K562 (cell line): ENCODE measurements around the gene IP6K1. TPM values are rescaled to one million over a fixed set of nuclear protein-coding genes. Genes with fewer than 3 reads are reported as not detected.

Experiments
- ATAC-seq: fragments of 200-7000 bp; cut with Tn5 transposase; 3 replicates; pipeline ENCODE4 v1.9.1; 2020; ENCODE audit warnings: moderate library complexity
- BruUV-seq: library from RNA; stranded (reverse); fragments of 400-500 nt; replicated peaks from 2 replicates; lab custom pipeline; 2021; lab: Mats Ljungman, UMichigan
- CTCF ChIA-PET: fragments of 300-600 bp; formaldehyde crosslinking; extraction: SDS; loops from one replicate; lab custom pipeline; 2021; ENCODE audit warnings: low intra/inter-chr PET ratio; lab: Yijun Ruan, JAX
- POLR2A ChIA-PET: fragments of 300-600, 350-650 bp; sonication (Branson Sonifier 250); formaldehyde crosslinking; extraction: SDS; loops from one replicate; lab custom pipeline; 2021; ENCODE audit warnings: antibody characterized with exemption, inconsistent platforms; lab: Yijun Ruan, JAX
- DNase-seq, 4 experiments: peaks; one replicate each; pipeline versions ENCODE4 v3.0.0 to v3.0.0-alpha.2; 2011 to 2018; ENCODE audit warnings: low spot score in 3 of 4, mixed read lengths in 3 of 4; ENCODE audit errors: extremely low read depth in 1 of 4
- FAIRE-seq: peaks from 2 replicates; lab custom pipeline; 2011; peaks lifted over from hg19 to GRCh38; lab: Jason Lieb, UNC
- H2AFZ ChIP-seq: 2 replicates; pipeline ENCODE4 v1.6.0; 2011; ENCODE audit warnings: low read depth, low read length, control low read depth, inconsistent platforms
- H3K27ac ChIP-seq: fragments of 200-600 bp; 3 replicates; pipeline ENCODE4 v1.8.0; 2011; ENCODE audit warnings: low read depth, mild to moderate bottlenecking, control low read depth, inconsistent platforms, low read length, moderate library complexity, mixed read lengths; ENCODE audit errors: extremely low read depth
- H3K27me3 ChIP-seq, 2 experiments: fragments of 300-600 bp in 1 of 2; 2 replicates in 1 of 2; 3 replicates in 1 of 2; pipeline versions ENCODE4 v1.6.0 to v1.8.0; 2011; ENCODE audit warnings: inconsistent platforms in 2 of 2, low read length in 2 of 2, mild to moderate bottlenecking in 1 of 2, mixed read lengths in 1 of 2, moderate library complexity in 1 of 2; ENCODE audit not compliant: control insufficient read depth in 2 of 2, insufficient read depth in 2 of 2
- H3K36me3 ChIP-seq: fragments of 300-600 bp; 3 replicates; pipeline ENCODE4 v1.8.0; 2011; ENCODE audit warnings: mild to moderate bottlenecking, low read length, inconsistent platforms; ENCODE audit not compliant: control insufficient read depth, insufficient read depth
- H3K4me1 ChIP-seq, 2 experiments: fragments of 200-600 bp in 1 of 2; replicated peaks in 1 of 2; 2 replicates in 1 of 2; 3 replicates in 1 of 2; pipeline versions ENCODE4 v1.5.1 to v1.8.0; 2011; ENCODE audit warnings: inconsistent platforms in 2 of 2, low read length in 2 of 2, mild to moderate bottlenecking in 1 of 2, mixed read lengths in 1 of 2, moderate library complexity in 1 of 2; ENCODE audit not compliant: control insufficient read depth in 2 of 2, insufficient read depth in 2 of 2
- H3K4me2 ChIP-seq: 2 replicates; pipeline ENCODE4 v1.6.1; 2011; ENCODE audit warnings: low read length, control low read depth, inconsistent platforms, mixed read lengths; ENCODE audit not compliant: insufficient read depth
- H3K4me3 ChIP-seq: fragments of 200-600 bp; sonication (generic), shearing (Covaris generic); 2 replicates; pipeline ENCODE4 v1.5.1; 2016; ENCODE audit warnings: control low read depth, inconsistent platforms
- H3K79me2 ChIP-seq: fragments of 200-600 bp; 3 replicates; pipeline ENCODE4 v1.8.0; 2011; ENCODE audit warnings: low read length, inconsistent platforms; ENCODE audit not compliant: control insufficient read depth, insufficient read depth
- H3K9ac ChIP-seq, 2 experiments: 2 replicates each; pipeline versions ENCODE4 v1.6.0 to v1.6.1; 2011; ENCODE audit warnings: low read depth in 2 of 2, low read length in 2 of 2, control low read depth in 1 of 2, inconsistent platforms in 1 of 2, mild to moderate bottlenecking in 1 of 2, mixed read lengths in 1 of 2; ENCODE audit not compliant: insufficient read depth in 1 of 2
- H3K9me1 ChIP-seq: one replicate; pipeline ENCODE4 v1.6.0; 2011; ENCODE audit warnings: inconsistent platforms, mild to moderate bottlenecking, low read length, moderate library complexity; ENCODE audit not compliant: control insufficient read depth, insufficient read depth
- H3K9me3 ChIP-seq: replicated peaks from 2 replicates; pipeline ENCODE4 v1.5.1; 2011; ENCODE audit warnings: low read depth, low read length, inconsistent platforms; ENCODE audit not compliant: control insufficient read depth, insufficient read depth
- H4K20me1 ChIP-seq: replicated peaks from 2 replicates; pipeline ENCODE4 v1.6.1; 2011; ENCODE audit warnings: low read length, inconsistent platforms, mixed read lengths; ENCODE audit not compliant: control insufficient read depth, insufficient read depth
- BRF1 ChIP-seq: IDR thresholded peaks from 3 replicates; pipeline ENCODE4 v1.6.1; 2011; ENCODE audit warnings: borderline replicate concordance, mild to moderate bottlenecking; ENCODE audit not compliant: insufficient read length; ENCODE audit errors: extremely low read depth
- NFRKB ChIP-seq: fragments of 450-650 bp; IDR thresholded peaks from 2 replicates; pipeline ENCODE4 v1.6.1; 2016; ENCODE audit warnings: low read depth
- THAP12 ChIP-seq: fragments of 250-450 bp; sonication (Bioruptor Pico); IDR thresholded peaks from 2 replicates; pipeline ENCODE4 v1.9.0; 2021; ENCODE audit warnings: mild to moderate bottlenecking, inconsistent platforms
- ZEB2 ChIP-seq: fragments of 450-650 bp; IDR thresholded peaks from 2 replicates; pipeline ENCODE4 v1.6.1; 2016
- ZMIZ1 ChIP-seq, 2 experiments: fragments of 150-350 bp in 1 of 2; IDR thresholded peaks; 2 replicates each; pipeline ENCODE4 v1.6.1; 2012 to 2016; ENCODE audit warnings: low read depth in 2 of 2, low read length in 2 of 2, mild to moderate bottlenecking in 1 of 2, moderate library complexity in 1 of 2
- ZNF75A ChIP-seq: fragments of 450-650 bp; formaldehyde crosslinking; IDR thresholded peaks from 2 replicates; pipeline ENCODE4 v1.4.0; 2020; ENCODE audit warnings: mild to moderate bottlenecking
- WGBS: fragments of 100-300 bp; shearing (Covaris generic); methylation state at CpG from one replicate; pipeline ENCODE4 v1.1.6; 2016; ENCODE audit warnings: low coverage, mixed read lengths; ENCODE audit not compliant: insufficient coverage; ENCODE audit errors: missing lambda C conversion rate; 5-methylcytosine and 5-hydroxymethylcytosine counted together
- in situ Hi-C: fragments of 300-500 bp; cut with MboI; formaldehyde crosslinking; loops from 4 replicates; pipeline ENCODE4 v1.15.0; 2018; ENCODE audit warnings: inconsistent platforms, mixed read lengths
- intact Hi-C: fragments of 100-400 bp; cut with micrococcal nuclease; formaldehyde crosslinking; loops from 2 replicates; pipeline ENCODE4 v1.14.2; 2022
- polyA plus RNA-seq, 8 experiments: library from polyadenylated mRNA; depleted of rRNA in 4 of 8; stranded (reverse) in 5 of 8; unstranded in 3 of 8; fragments of >200 nt; fragmentation: Nextera tagmentation in 2 of 8; fragmentation: Illumina TruSeq in 1 of 8; extraction: Ambion mirVana in 2 of 8; extraction: Trizol in 1 of 8; gene quantifications; 2 replicates each; pipeline versions ENCODE4 v1.2.1 to v1.2.3, GENCODE V29; 2011 to 2014; ENCODE audit warnings: inconsistent platforms in 1 of 8, missing spikeins in 1 of 8
- total RNA-seq, 7 experiments: library from RNA; depleted of rRNA in 6 of 7; stranded (reverse); fragments of >200 nt in 6 of 7; fragmentation: Illumina TruSeq in 2 of 7; extraction: Trizol in 2 of 7; gene quantifications; 2 replicates each; pipeline versions ENCODE4 v1.2.1 to v1.2.3, GENCODE V29; 2011 to 2021; ENCODE audit warnings: low replicate concordance in 1 of 7

IP6K1 gene
- total and polyA plus RNA-seq, 9 of the 15 experiments (the other 6 are each of a cell fraction or from before 2014, with no cell fraction given): 0.46 to 29.2 (median 13.1) TPM

GRCh38 chr3:49724586-49724985 is 61.8 kb downstream of the IP6K1 start:
- no peaks in the 10 kb centered on the region for H3K9me1 ChIP-seq
- peak overlapping the region; percentile 81 for H3K4me2 ChIP-seq
- H3K27ac ChIP-seq: peak overlapping the region; percentile 91
- FAIRE-seq (no peak), ATAC-seq (peak; percentile 20), DNase-seq (peak in 1 of 4 experiments; percentile 32)
- peaks cover 12% of the 10 kb centered on the region for H3K79me2 ChIP-seq
- intact Hi-C loops (loop anchor here (5.0 kb wide), 1 partner anchor 113 kb away; no protein-coding TSS in a partner anchor), in situ Hi-C loops (no loop called here)
- peak overlapping the region; percentile 95 to 96 for H3K9ac ChIP-seq
- peak overlapping the region; percentile 99 for H3K4me3 ChIP-seq
- peak overlapping the region; percentile 86; the same call in 1 of the 2 replicates for H2AFZ ChIP-seq
- H3K9me3 ChIP-seq: no peaks in the 10 kb centered on the region
- H4K20me1 ChIP-seq: 0 out of 2 replicates have a peak, but pooled peaks cover 3% of the 10 kb centered on the region
- peaks cover 2 to 33% of the 10 kb centered on the region in 2 experiments; a peak in 4 of 5 replicates for H3K4me1 ChIP-seq
- H3K27me3 ChIP-seq: no peaks in the 10 kb centered on the region
- WGBS: 11% methylated on average over 5 of the region's 6 CpGs
- POLR2A ChIA-PET: interaction anchor here (0.6 to 1.4 kb wide), 7 partner anchors 7 to 78 kb away, joined by 3 to 6 read pairs (median 3); no protein-coding TSS in a partner anchor
- H3K36me3 ChIP-seq: peaks cover 62% of the 10 kb centered on the region; the same call in 2 of the 3 replicates
- CTCF ChIA-PET: no interaction called here
- BruUV-seq: no TSS peak
- no peak for TF ChIP-seq ZEB2
- TF ChIP-seq ZNF75A (CRISPR knock-in tag): no peak
- TF ChIP-seq ZMIZ1 (IDR thresholded peaks at IDR 0.05; ENCODE audit: low read depth in 2 of 2, low read length in 2 of 2): no peak
- TF ChIP-seq THAP12: no peak
- no peak for TF ChIP-seq BRF1
- no peak for TF ChIP-seq NFRKB
